ENCODE measurements around the gene AZIN2.

AZIN2 gene

DNA sequence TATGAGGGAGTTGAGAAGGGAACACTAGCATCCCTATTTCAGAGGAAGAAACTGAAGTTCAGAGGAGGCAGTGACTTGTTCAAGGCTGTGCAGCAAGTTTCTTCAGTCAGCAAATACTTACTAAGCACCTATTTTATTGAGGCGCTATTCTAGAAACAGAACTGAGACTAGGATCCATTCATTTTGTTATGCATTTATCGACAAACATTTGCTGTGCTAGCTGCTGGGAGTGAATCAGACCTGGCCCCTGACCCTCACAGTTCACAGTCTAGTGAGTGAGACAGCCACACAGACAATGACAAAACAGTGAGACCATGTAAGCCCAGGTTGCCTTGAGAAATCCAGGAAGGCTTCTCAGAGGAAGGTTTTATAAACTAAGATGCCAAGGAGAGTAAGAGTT is 72.7 kb downstream of the AZIN2 start:
- no peak for DNase-seq (ENCODE audit: low read depth)

GRCh38 chr1:33155877-33156538 is 75.1 kb downstream of the AZIN2 start:
- no peak for DNase-seq (ENCODE audit: low read depth)

DNA sequence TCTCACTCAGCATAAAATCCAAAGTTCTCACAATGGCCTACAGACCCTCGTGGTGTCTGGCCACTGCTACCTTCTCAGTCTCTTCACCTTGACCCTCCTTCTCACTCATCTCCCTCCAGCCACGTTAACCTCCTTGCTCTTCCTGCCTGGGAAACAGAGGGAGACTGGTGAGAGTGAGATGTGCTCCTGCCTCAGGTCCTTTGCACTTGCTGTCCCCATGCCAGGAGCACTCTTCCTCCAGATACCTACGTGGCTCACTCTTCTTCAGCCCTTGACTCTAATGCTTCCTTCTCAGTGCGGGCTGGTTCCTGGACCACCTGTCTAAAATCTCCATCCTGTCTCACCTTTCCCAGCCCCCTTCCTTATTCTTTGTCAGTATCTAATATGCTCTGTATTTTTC is 76.2 kb downstream of the AZIN2 start:
- no peak for DNase-seq (ENCODE audit: low read depth)

GRCh38 chr1:33158366-33158765 is 77.4 kb downstream of the AZIN2 start:
- DNase-seq (ENCODE audit: low read depth): no peak

- DNase-seq (ENCODE audit: low read depth): no peak
These were observed 78.6 kb downstream of the AZIN2 start for GRCh38 chr1:33159577-33159976.

GRCh38 chr1:33161061-33161681 is 80.2 kb downstream of the AZIN2 start:
- DNase-seq (ENCODE audit: low read depth): no peak

DNA sequence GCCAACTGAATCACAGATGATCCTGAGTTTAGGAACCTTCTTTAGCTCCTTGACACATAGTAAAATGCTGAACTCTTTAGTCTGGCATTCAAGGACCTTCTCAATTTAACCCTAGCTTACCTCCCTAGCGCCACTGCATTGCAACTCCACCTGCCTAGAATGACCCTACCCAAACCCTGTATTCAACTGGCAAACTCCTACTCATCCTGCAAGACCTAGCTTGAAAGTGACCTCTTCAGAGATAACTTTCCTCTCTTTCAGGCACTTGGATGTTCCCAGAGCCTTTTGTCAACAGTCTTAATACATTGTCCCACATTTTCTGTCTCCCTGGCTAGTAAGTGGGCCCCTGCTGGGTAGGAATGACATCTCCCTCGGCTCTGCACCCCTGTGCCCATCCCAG is 81.2 kb downstream of the AZIN2 start:
- DNase-seq (ENCODE audit: low read depth): no peak

DNA sequence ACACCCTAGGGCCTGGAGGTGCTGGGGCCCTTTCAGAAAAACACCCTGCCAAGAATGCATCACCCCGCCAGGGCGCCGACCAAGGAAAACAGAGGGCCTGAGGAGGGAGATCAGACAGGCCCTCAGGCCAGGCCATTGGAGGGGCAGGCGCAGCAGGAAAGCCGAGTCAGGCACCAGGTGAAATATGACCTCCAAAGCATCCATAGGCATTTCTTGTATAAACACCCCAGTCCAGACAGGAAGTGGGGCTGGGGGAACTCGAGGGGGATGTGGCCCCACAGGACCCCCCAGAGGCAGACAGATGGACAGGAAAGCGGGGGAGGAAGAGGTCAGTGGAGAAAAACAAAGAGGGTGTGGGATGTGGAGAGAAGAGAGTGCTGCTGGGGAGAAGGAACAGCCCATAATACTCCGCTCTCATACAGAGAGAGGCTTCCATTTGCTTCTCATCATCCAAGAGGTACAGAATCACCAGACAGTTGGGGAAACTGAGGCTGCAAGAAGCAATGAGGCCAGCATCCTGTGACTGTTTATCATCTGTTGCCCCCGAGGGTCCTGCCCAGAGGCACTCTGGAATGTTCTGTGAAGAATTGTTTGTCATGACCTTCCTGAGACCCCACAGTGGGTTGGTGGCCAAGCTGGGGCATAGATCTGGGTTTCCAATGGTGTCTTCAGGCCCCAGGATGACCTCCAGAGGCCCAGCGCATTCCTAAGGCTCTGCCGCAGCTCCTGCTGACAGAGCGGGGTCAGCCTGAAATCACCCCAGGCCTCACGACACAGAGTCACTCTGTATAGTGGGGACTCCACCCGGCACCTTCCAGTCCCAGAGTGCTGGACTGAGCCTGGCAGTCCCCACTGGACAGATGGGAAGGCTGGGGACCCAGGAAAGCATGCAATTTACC is 82.9 kb downstream of the AZIN2 start:
- no peak for DNase-seq (ENCODE audit: low read depth)

GRCh38 chr1:33165209-33165608 is 84.3 kb downstream of the AZIN2 start:
- no peak for DNase-seq (ENCODE audit: low read depth)

DNA sequence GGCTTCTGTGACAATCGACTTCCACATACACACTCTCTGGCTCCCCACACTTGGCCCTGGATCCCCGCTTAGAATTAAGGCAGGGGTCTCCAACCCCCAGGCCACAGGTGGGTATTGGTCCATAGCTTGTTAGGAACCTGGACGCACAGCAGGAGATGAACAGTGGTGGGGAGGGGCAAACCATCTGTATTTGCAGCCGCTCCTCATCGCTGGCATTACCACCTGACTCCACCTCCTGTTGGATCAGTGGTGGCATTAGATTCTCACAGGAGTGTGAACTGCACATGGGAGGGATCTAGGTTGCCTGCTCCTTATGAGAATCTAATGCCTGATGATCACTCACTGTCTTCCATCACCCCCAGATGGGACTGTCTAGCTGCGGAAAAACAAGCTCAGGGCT is 84.9 kb downstream of the AZIN2 start:
- no peak for DNase-seq (ENCODE audit: low read depth)

- no peak for DNase-seq (ENCODE audit: low read depth)
These were observed 86.9 kb downstream of the AZIN2 start for GRCh38 chr1:33167650-33168447.

DNA sequence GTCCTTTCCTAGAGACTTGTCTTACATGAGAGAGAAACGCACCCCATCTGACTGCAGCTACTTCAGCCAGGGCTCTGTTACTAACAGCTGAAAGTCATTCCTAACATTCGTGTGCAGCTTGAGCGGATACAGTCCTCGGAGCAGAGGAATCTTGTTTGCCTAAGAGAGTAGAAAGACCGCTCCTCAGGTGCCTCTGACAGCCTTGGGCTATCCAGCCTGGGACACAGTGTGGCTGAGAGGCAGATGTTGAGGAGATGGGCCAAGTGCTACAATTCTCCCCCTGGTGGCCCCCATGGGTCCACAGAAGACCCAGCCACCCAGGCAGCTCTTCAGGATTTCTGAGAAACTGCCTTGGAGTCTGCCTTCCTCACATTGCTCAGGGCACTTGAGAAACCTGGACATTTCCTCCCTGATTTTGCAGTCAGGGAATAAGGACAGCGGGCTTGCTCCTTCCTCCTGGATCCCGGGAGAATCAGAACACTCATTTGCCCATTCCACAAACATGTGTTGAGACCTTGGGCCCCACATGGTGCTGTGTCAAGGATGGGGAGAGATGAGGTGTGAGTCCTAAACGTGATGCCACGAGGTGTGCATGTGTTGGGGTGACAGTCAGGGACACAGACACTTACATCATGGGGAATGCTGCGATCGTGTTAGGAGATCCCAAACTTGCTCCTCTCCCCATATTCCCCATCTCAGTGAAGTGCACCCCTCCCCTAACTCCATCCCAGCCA is 87.8 kb downstream of the AZIN2 start:
- no peak for DNase-seq (ENCODE audit: low read depth)

DNA sequence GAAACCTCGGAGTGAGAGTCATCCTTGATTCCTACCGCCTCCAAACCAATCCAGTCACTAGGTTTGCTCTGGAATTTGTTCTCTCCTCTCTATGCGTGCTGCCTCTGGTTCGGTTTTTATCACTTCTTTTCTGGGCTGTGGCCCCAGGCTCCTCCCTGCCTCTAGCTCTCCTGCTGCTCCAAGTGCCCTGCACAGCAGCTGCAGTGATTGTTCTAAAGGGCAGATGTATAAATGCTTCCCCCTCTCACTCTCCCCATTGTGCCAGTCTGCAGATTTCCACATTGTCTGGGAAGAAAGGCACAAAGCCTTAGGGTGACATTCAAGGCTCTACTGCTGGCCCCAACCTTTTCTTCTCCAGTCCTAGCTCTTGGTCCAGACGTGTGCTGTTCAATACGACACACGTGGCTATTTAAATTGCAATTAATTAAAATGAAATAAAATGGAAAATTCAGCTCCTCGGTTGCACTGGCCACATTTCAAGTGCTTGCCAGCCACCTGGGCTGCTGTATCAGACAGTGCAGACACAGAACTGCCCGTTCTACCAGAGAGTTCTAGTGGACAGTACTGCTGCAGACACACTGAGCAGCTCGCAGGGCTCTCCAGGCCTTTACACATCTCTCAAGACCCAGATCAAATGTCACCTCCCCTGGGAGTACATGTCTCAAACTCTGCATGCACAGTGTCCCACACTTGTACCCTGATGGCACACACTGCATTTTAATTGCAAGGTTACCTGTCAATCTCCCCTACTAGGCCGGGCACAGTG is 88.5 kb downstream of the AZIN2 start:
- DNase-seq (ENCODE audit: low read depth): no peak

Measured in stimulated activated CD8-positive, alpha-beta memory T cell treated with anti-CD3 and anti-CD28 coated beads, Interleukin-4, amount 100 ng/mL, for 24 hours (primary cell).